Measurements from ENCODE around the gene RERE. TPM values are rescaled to one million over a fixed set of nuclear protein-coding genes. Genes with fewer than 3 reads are reported as not detected.

The RERE gene
- total and polyA plus RNA-seq, 2 donors (not counting 3 experiments of a cell fraction or from before 2014, with no cell fraction given): 14.1 to 113 TPM

- Histone ChIP-seq H3K9ac (replicated peaks; ENCODE audit: extremely low read depth, insufficient read depth, low read length) (no peak overlapping the region), H3K4me3 (replicated peaks in 1 of 3; ENCODE audit: insufficient read depth in 1 of 3, low read depth in 1 of 3, low read length in 3 of 3) (no peak overlapping the region), H2AFZ (ENCODE audit: low read depth, low read length) (no peak overlapping the region), H3K4me1 (ENCODE audit: control insufficient read depth, extremely low read depth, insufficient read depth, low read length) (peaks cover 3% of the 10 kb centered on the region), H3K27me3 (ENCODE audit: control insufficient read depth in 2 of 2, insufficient read depth in 2 of 2, low read length in 2 of 2) (no peaks in the 10 kb centered on the region), H3K9me1 (replicated peaks; ENCODE audit: control insufficient read depth, extremely low read depth, insufficient read depth, low read length) (no peaks in the 10 kb centered on the region), H3K4me2 (ENCODE audit: insufficient read depth, low read length) (no peak overlapping the region), H3K9me3 (replicated peaks; ENCODE audit: control insufficient read depth, insufficient read depth, low read length) (no peaks in the 10 kb centered on the region), H3K79me2 (ENCODE audit: control insufficient read depth, insufficient read depth, low read length) (peaks cover 17% of the 10 kb centered on the region), H4K20me1 (replicated peaks; ENCODE audit: control insufficient read depth, extremely low read depth, insufficient read depth, low read length) (no peaks in the 10 kb centered on the region), H3K36me3 (ENCODE audit: control insufficient read depth in 2 of 2, extremely low read depth in 1 of 2, insufficient read depth in 2 of 2, low read length in 2 of 2) (peaks cover 0 to 4% of the 10 kb centered on the region in 2 experiments), H3K27ac (ENCODE audit: insufficient read depth, low read depth, low read length) (no peak overlapping the region)
- TF ChIP-seq JUN (IDR thresholded peaks at IDR 0.05; ENCODE audit: borderline replicate concordance, insufficient read depth, insufficient read length, low read depth) (no peak), CTCF (IDR thresholded peaks at IDR 0.05; ENCODE audit: extremely low read depth in 1 of 2, insufficient read depth in 1 of 2, low read depth in 1 of 2, low read length in 2 of 2) (no peak), FOS (IDR thresholded peaks at IDR 0.05; ENCODE audit: borderline replicate concordance, insufficient read depth, low read length) (no peak), MYC (IDR thresholded peaks at IDR 0.05; ENCODE audit: low read depth, low read length) (no peak), POLR2AphosphoS5 (IDR thresholded peaks at IDR 0.05; ENCODE audit: insufficient read depth, low read depth, low read length) (no peak), EZH2 (IDR thresholded peaks at IDR 0.05; ENCODE audit: borderline replicate concordance, low read depth, low read length, severe bottlenecking) (no peak), GATA2 (IDR thresholded peaks at IDR 0.05; ENCODE audit: insufficient read depth, insufficient read length, low read depth, low read length) (no peak), POLR2A (IDR thresholded peaks at IDR 0.05; ENCODE audit: low read depth, low read length) (no peak)
- ChIA-PET POLR2A (no interaction called here), CTCF (interaction anchor here (0.7 to 2.7 kb wide), 10 partner anchors 9 to 293 kb away, joined by 3 to 12 read pairs (median 4); no protein-coding TSS in a partner anchor)
- intact Hi-C loops (cut with micrococcal nuclease): loop anchor here (5.0 kb wide), 1 partner anchor 68 kb away; no protein-coding TSS in a partner anchor
- FAIRE-seq: no peak
- BruUV-seq (replicated peaks): no TSS peak
- no peak for DNase-seq (ENCODE audit: low read depth, low spot score)
- dilution Hi-C loops (cut with MboI; ENCODE audit: extremely low pct_ligation_motif_present, low sequenced_read_pairs): no loop called here
These were observed 261.9 kb downstream of the RERE start for GRCh38 chr1:8555582-8555981.
